Measurements from ENCODE around the gene KDELR3.

Gene KDELR3

GRCh38 chr22:38424525-38425080 lies 43.3 kb upstream of the KDELR3 start:
- no peaks in the 10 kb centered on the region for H3K4me1 ChIP-seq (ENCODE audit: control insufficient read depth, insufficient read depth, low read length)
- ChIA-PET POLR2A (no interaction called here), CTCF (interaction anchor here (0.8 to 1.2 kb wide), 4 partner anchors 9 to 13 kb away, joined by 3 to 4 read pairs (median 3); no protein-coding TSS in a partner anchor)
- no peak overlapping the region for H3K4me3 ChIP-seq (ENCODE audit: low read depth, low read length)
- TF ChIP-seq ZIC2 (tag by site-specific recombination; IDR thresholded peaks at IDR 0.05) (0 out of 2 replicates have a peak, but pooled peaks have one; percentile 1), ZNF645 (tag by site-specific recombination; IDR thresholded peaks at IDR 0.05) (no peak)
- H3K36me3 ChIP-seq (ENCODE audit: control insufficient read depth in 2 of 2, insufficient read depth in 1 of 2, low read length in 2 of 2): peaks cover 0 to 8% of the 10 kb centered on the region in 2 experiments; a peak in 1 of 3 replicates
- no peaks in the 10 kb centered on the region for H3K9me3 ChIP-seq (ENCODE audit: control insufficient read depth, insufficient read depth, low read depth, low read length)
- no peak overlapping the region for H3K27ac ChIP-seq (ENCODE audit: extremely low read depth, low read depth, low read length)

DNA sequence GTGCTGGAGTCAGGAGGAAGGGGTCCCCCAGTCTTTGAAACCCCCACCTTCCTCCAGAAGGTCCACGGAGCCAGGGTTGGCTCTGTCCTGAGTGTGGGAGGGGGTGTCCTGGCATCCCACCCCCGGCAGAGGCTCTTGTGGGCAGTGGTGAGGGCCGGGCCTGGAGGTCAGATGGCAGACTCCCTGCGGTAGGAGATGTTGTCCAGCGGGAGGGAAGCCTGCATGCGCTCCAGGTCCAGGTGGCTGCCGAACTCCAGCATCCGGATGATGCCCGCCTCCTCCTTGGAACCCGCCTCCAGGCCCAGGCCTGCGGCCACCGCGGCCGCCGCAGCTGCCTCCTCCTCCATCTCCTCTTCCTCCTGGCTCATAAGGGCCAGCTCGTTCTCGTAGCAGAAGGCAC lies 41.3 kb upstream of the KDELR3 start:
- Histone ChIP-seq H3K4me1 (ENCODE audit: control insufficient read depth, insufficient read depth, low read length) (no peaks in the 10 kb centered on the region), H3K36me3 (ENCODE audit: control insufficient read depth in 2 of 2, insufficient read depth in 1 of 2, low read length in 2 of 2) (peaks cover 0 to 8% of the 10 kb centered on the region in 2 experiments; a peak in 1 of 3 replicates), H3K27ac (ENCODE audit: extremely low read depth, low read depth, low read length) (no peak overlapping the region), H3K9me3 (ENCODE audit: control insufficient read depth, insufficient read depth, low read depth, low read length) (no peaks in the 10 kb centered on the region), H3K4me3 (ENCODE audit: low read depth, low read length) (no peak overlapping the region)
- ChIA-PET CTCF (interaction anchor here (1.1 kb wide), 1 partner anchor 14 kb away, joined by 4 read pairs; no protein-coding TSS in a partner anchor), POLR2A (interaction anchor here (0.5 kb wide), 1 partner anchor 76 kb away, joined by 6 read pairs; no protein-coding TSS in a partner anchor)
- TF ChIP-seq ZNF707 (tag by site-specific recombination; IDR thresholded peaks at IDR 0.05) (no peak), ZNF701 (tag by site-specific recombination; IDR thresholded peaks at IDR 0.05) (no peak), ZSCAN5A (tag by site-specific recombination; IDR thresholded peaks at IDR 0.05) (no peak), ZNF768 (tag by site-specific recombination; IDR thresholded peaks at IDR 0.05) (no peak), ZBTB48 (tag by site-specific recombination; IDR thresholded peaks at IDR 0.05) (no peak), SCRT2 (tag by site-specific recombination; IDR thresholded peaks at IDR 0.05) (no peak), ZFP3 (tag by site-specific recombination; IDR thresholded peaks at IDR 0.05; ENCODE audit: low read depth) (no peak), IKZF3 (tag by site-specific recombination; IDR thresholded peaks at IDR 0.05) (no peak), BCL11B (tag by site-specific recombination; IDR thresholded peaks at IDR 0.05; ENCODE audit: low read depth) (no peak), SP2 (tag by site-specific recombination; IDR thresholded peaks at IDR 0.05) (no peak), ZNF394 (tag by site-specific recombination; IDR thresholded peaks at IDR 0.05; ENCODE audit: borderline replicate concordance) (no peak), ZNF488 (tag by site-specific recombination; IDR thresholded peaks at IDR 0.05) (no peak), ZNF658 (tag by site-specific recombination; IDR thresholded peaks at IDR 0.05) (no peak), ZNF610 (tag by site-specific recombination; IDR thresholded peaks at IDR 0.05; ENCODE audit: borderline replicate concordance) (no peak), ZNF404 (tag by site-specific recombination; IDR thresholded peaks at IDR 0.05) (no peak), HIC1 (tag by site-specific recombination; IDR thresholded peaks at IDR 0.05) (no peak), KLF10 (tag by site-specific recombination; IDR thresholded peaks at IDR 0.05) (no peak), ZNF560 (tag by site-specific recombination; IDR thresholded peaks at IDR 0.05; ENCODE audit: borderline replicate concordance) (no peak)

Data from HEK293 (cell line).